IMR-90 (cell line): ENCODE data around the gene STON2. TPM values are rescaled to one million over a fixed set of nuclear protein-coding genes. Genes with fewer than 3 reads are reported as not detected.
A peak's percentile ranks its signal among the peaks of the same experiment; 100 is the strongest.

Experiments used
- ATAC-seq: fragments of 200-7000 bp; cut with Tn5 transposase; 2 replicates; pipeline ENCODE4 v1.9.1; 2020; ENCODE audit warnings: low read depth, mild to moderate bottlenecking, moderate library complexity
- BruUV-seq: library from RNA; stranded (reverse); fragments of 400-500 nt; replicated peaks from 2 replicates; lab custom pipeline; 2021; lab: Mats Ljungman, UMichigan
- CTCF ChIA-PET: fragments of 300-600 bp; formaldehyde crosslinking; extraction: SDS; loops from one replicate; lab custom pipeline; 2021; ENCODE audit warnings: antibody characterized with exemption; lab: Yijun Ruan, JAX
- POLR2A ChIA-PET: fragments of 300-600 bp; sonication (Branson Sonifier 250); formaldehyde crosslinking; loops from one replicate; lab custom pipeline; 2022; ENCODE audit warnings: antibody characterized with exemption; ENCODE audit not compliant: unreplicated experiment; lab: Charles Lee
- DNase-seq: peaks from one replicate; pipeline ENCODE4 v3.0.0; 2013
- H2AFZ ChIP-seq: replicated peaks from 2 replicates; pipeline ENCODE3; 2013; ENCODE audit warnings: low read length, mild to moderate bottlenecking; ENCODE audit not compliant: poor library complexity
- H2AK5ac ChIP-seq: 2 replicates; pipeline ENCODE4 v1.6.1; 2013; ENCODE audit warnings: low read depth, low read length, inconsistent platforms
- H2AK9ac ChIP-seq: replicated peaks from 2 replicates; pipeline ENCODE3; 2013; ENCODE audit warnings: mild to moderate bottlenecking, low read depth, low read length, moderate library complexity; ENCODE audit not compliant: poor library complexity
- H2BK120ac ChIP-seq: 2 replicates; pipeline ENCODE4 v1.6.1; 2013; ENCODE audit warnings: low read depth, low read length, inconsistent platforms
- H2BK15ac ChIP-seq: 3 replicates; pipeline ENCODE4 v1.6.1; 2013; ENCODE audit warnings: low read depth, low read length, inconsistent platforms
- H2BK20ac ChIP-seq: 2 replicates; pipeline ENCODE4 v1.6.1; 2013; ENCODE audit warnings: low read depth, mild to moderate bottlenecking, inconsistent platforms, low read length, moderate library complexity
- H2BK5ac ChIP-seq: 2 replicates; pipeline ENCODE4 v1.6.1; 2013; ENCODE audit warnings: mild to moderate bottlenecking, low read depth, low read length, inconsistent platforms; ENCODE audit not compliant: poor library complexity, severe bottlenecking
- H3K14ac ChIP-seq: replicated peaks from 2 replicates; pipeline ENCODE4 v1.6.1; 2013; ENCODE audit warnings: low read depth, low read length, inconsistent platforms
- H3K18ac ChIP-seq: 2 replicates; pipeline ENCODE4 v1.6.1; 2013; ENCODE audit warnings: low read depth, low read length, control low read depth
- H3K23ac ChIP-seq: 2 replicates; pipeline ENCODE4 v1.6.1; 2013; ENCODE audit warnings: low read depth, low read length, inconsistent platforms
- H3K27ac ChIP-seq: 2 replicates; pipeline ENCODE4 v1.5.1; 2013; ENCODE audit warnings: mild to moderate bottlenecking, control low read depth, low read length; ENCODE audit not compliant: insufficient read depth
- H3K27me3 ChIP-seq: 2 replicates; pipeline ENCODE4 v1.6.1; 2013; ENCODE audit warnings: low read length; ENCODE audit not compliant: control insufficient read depth, insufficient read depth
- H3K36me3 ChIP-seq: 2 replicates; pipeline ENCODE4 v1.6.1; 2013; ENCODE audit warnings: low read length, mixed read lengths; ENCODE audit not compliant: control insufficient read depth, insufficient read depth
- H3K4ac ChIP-seq: 2 replicates; pipeline ENCODE4 v1.6.1; 2013; ENCODE audit warnings: low read depth, low read length, inconsistent platforms
- H3K4me1 ChIP-seq: 2 replicates; pipeline ENCODE4 v1.6.1; 2013; ENCODE audit warnings: low read length, mixed read lengths; ENCODE audit not compliant: control insufficient read depth, insufficient read depth
- H3K4me2 ChIP-seq: 2 replicates; pipeline ENCODE4 v1.6.1; 2013; ENCODE audit warnings: low read depth, mild to moderate bottlenecking, control low read depth, low read length, moderate library complexity
- H3K4me3 ChIP-seq: 2 replicates; pipeline ENCODE4 v1.5.1; 2013; ENCODE audit warnings: low read depth, mild to moderate bottlenecking, control low read depth, low read length, moderate library complexity; ENCODE audit not compliant: insufficient read depth
- H3K56ac ChIP-seq: 2 replicates; pipeline ENCODE4 v1.6.1; 2013; ENCODE audit warnings: low read length, inconsistent platforms; ENCODE audit not compliant: insufficient read depth; ENCODE audit errors: extremely low read depth
- H3K79me1 ChIP-seq, 2 experiments: 2 replicates each; pipeline ENCODE4 v1.6.1; 2013; ENCODE audit warnings: low read length in 2 of 2, inconsistent platforms in 1 of 2, low read depth in 1 of 2
- H3K9ac ChIP-seq: 2 replicates; pipeline ENCODE4 v1.6.1; 2013; ENCODE audit warnings: low read depth, low read length, control low read depth
- H3K9me1 ChIP-seq: 2 replicates; pipeline ENCODE4 v1.6.1; 2013; ENCODE audit warnings: low read length, inconsistent platforms; ENCODE audit not compliant: insufficient read depth
- H3K9me3 ChIP-seq: 2 replicates; pipeline ENCODE4 v1.6.1; 2013; ENCODE audit warnings: low read length; ENCODE audit not compliant: control insufficient read depth, insufficient read depth
- H4K20me1 ChIP-seq: 2 replicates; pipeline ENCODE4 v1.6.1; 2013; ENCODE audit warnings: low read length, inconsistent platforms; ENCODE audit not compliant: insufficient read depth
- H4K5ac ChIP-seq: 2 replicates; pipeline ENCODE4 v1.6.1; 2013; ENCODE audit warnings: mild to moderate bottlenecking, low read depth, low read length, control low read depth
- H4K8ac ChIP-seq, 2 experiments: 2 replicates each; pipeline ENCODE4 v1.6.1; 2013; ENCODE audit warnings: low read depth in 2 of 2, low read length in 2 of 2, control low read depth in 1 of 2, inconsistent platforms in 1 of 2
- H4K91ac ChIP-seq: 2 replicates; pipeline ENCODE4 v1.6.1; 2013; ENCODE audit warnings: low read depth, low read length, inconsistent platforms; ENCODE audit not compliant: insufficient read depth
- CTCF ChIP-seq: conservative IDR thresholded peaks from 2 replicates; pipeline ENCODE4 v1.5.1; 2012; ENCODE audit warnings: mild to moderate bottlenecking, low read depth, low read length, improper control_type of control experiment
- RAD21 ChIP-seq: IDR thresholded peaks from 2 replicates; pipeline ENCODE4 v1.6.1; 2012; ENCODE audit warnings: low read length, improper control_type of control experiment
- RFX5 ChIP-seq: IDR thresholded peaks from 2 replicates; pipeline ENCODE4 v1.8.0; 2012; ENCODE audit warnings: low read depth, mild to moderate bottlenecking, low read length, moderate library complexity
- SMC3 ChIP-seq: fragments of 150-350 bp; IDR thresholded peaks from 2 replicates; pipeline ENCODE4 v1.6.1; 2016; ENCODE audit warnings: low read depth, mild to moderate bottlenecking, antibody characterized with exemption, low read length, moderate library complexity
- WGBS, 2 experiments: methylation state at CpG; one replicate each; pipeline versions ENCODE4 v1.1.5 to v1.1.7; 2013; ENCODE audit warnings: missing lambda C conversion rate in 2 of 2; ENCODE audit not compliant: insufficient read length in 1 of 2; ENCODE audit errors: extremely low coverage in 2 of 2; 5-methylcytosine and 5-hydroxymethylcytosine counted together
- dilution Hi-C: fragments of 300-500 bp; cut with HindIII; formaldehyde crosslinking; loops from one replicate; pipeline ENCODE4 v1.14.3; 2018; ENCODE audit warnings: low sequenced_read_pairs; ENCODE audit not compliant: unreplicated experiment
- in situ Hi-C: fragments of 300-500 bp; cut with MboI; formaldehyde crosslinking; loops from 3 replicates; pipeline ENCODE4 v1.14.3; 2019; ENCODE audit warnings: low sequenced_read_pairs, inconsistent platforms, mixed read lengths
- intact Hi-C: fragments of 100-400 bp; cut with micrococcal nuclease; formaldehyde crosslinking; loops from 2 replicates; pipeline ENCODE4 v1.10.0; 2022
- microRNA-seq, 2 experiments: library from miRNA; stranded (forward) in 1 of 2; unstranded in 1 of 2; fragments of 10-50 nt in 1 of 2; fragments of <30 nt in 1 of 2; gene quantifications in 1 of 2; microRNA quantifications in 1 of 2; one replicate each; pipeline versions ENCODE3 to v1.1.0; 2013 to 2020; ENCODE audit not compliant: insufficient read depth in 1 of 2, insufficient read length in 1 of 2, unreplicated experiment in 1 of 2
- polyA plus RNA-seq, 3 experiments: library from polyadenylated mRNA; depleted of rRNA; stranded (reverse); fragments of >200 nt; gene quantifications; 2 replicates each; pipeline ENCODE4 v1.2.3, GENCODE V29; 2012; ENCODE audit warnings: low replicate concordance in 1 of 3
- small RNA-seq, 5 experiments: library from RNA; depleted of rRNA; stranded (forward); fragments of <200 nt; gene quantifications; one replicate each; pipeline ENCODE3, GENCODE V24; 2012
- total RNA-seq: library from RNA; depleted of rRNA; stranded (reverse); fragments of >200 nt; gene quantifications from 2 replicates; pipeline ENCODE4 v1.2.3, GENCODE V29; 2012; rRNA removed

The STON2 gene
- total and polyA plus RNA-seq, 2 of the 4 experiments (the other 2 are of a cell fraction): not detected

- Histone ChIP-seq H2AK5ac (no peak overlapping the region), H4K5ac (no peak overlapping the region), H3K4me1 (peaks cover 2% of the 10 kb centered on the region; the same call in 1 of the 2 replicates), H2AFZ (no peak overlapping the region), H2BK5ac (no peak overlapping the region), H4K20me1 (0 out of 2 replicates have a peak, but pooled peaks cover 3% of the 10 kb centered on the region), H4K91ac (no peak overlapping the region), H4K8ac (no peak overlapping the region), H3K56ac (no peak overlapping the region), H2BK20ac (no peak overlapping the region), H3K4me2 (no peak overlapping the region), H3K79me1 (peaks cover 25 to 50% of the 10 kb centered on the region in 2 experiments), H3K18ac (no peak overlapping the region), H2AK9ac (no peak overlapping the region), H2BK120ac (no peak overlapping the region), H3K23ac (no peak overlapping the region), H3K14ac (no peak overlapping the region), H3K9me1 (no peaks in the 10 kb centered on the region), H3K4ac (no peak overlapping the region), H3K27ac (no peak overlapping the region), H3K9me3 (no peaks in the 10 kb centered on the region), H3K27me3 (no peaks in the 10 kb centered on the region), H2BK15ac (no peak overlapping the region), H3K9ac (no peak overlapping the region), H3K4me3 (no peak overlapping the region), H3K36me3 (peaks cover 27% of the 10 kb centered on the region)
- intact Hi-C loops: loop anchor here (2.0 kb wide), 1 partner anchor 215 kb away; no protein-coding TSS in a partner anchor
- DNase-seq (peak; percentile 17), ATAC-seq (peak; percentile 67)
- no TSS peak for BruUV-seq
- TF ChIP-seq RFX5 (no peak), SMC3 (peak; percentile 38; the same call in 1 of the 2 replicates), RAD21 (peak; percentile 54), CTCF (peak; percentile 47)
- POLR2A ChIA-PET: no interaction called here
- no CpG with 5 or more reads among the region's 2 CpGs for WGBS, 2 experiments
- CTCF ChIA-PET: no interaction called here
- dilution Hi-C loops: no loop called here
- in situ Hi-C loops: no loop called here
Observed at GRCh38 chr14:81211844-81212243, 188.3 kb downstream of the STON2 start.

Small RNA genes within 50 kb of the gene (microRNA-seq; reads per million reads assigned to microRNA genes)
- gene DYNLL1P1 (ENCODE audit: insufficient read depth, insufficient read length) (not detected), gene DYNLL1P2 (ENCODE audit: insufficient read depth, insufficient read length) (not detected)

Small RNA genes within 50 kb of the gene (small RNA-seq; reads per million reads assigned to genes)
- gene DYNLL1P1 (0 reads per million in 5 experiments), gene DYNLL1P2 (0 reads per million in 5 experiments)

Other genes starting within 250 kb of the STON2 start
- gene GTF2A1, start 179.4 kb downstream of the STON2 start, total RNA-seq: 41.9 and 60.4 TPM in 2 replicates
- gene GTF2A1, start 179.4 kb downstream of the STON2 start, polyA plus RNA-seq (2012; rRNA removed): 16.0 and 16.7 TPM in 2 replicates
- gene SEL1L, start 133.5 kb upstream of the STON2 start, total RNA-seq: 62.4 and 78.9 TPM in 2 replicates
- gene SEL1L, start 133.5 kb upstream of the STON2 start, polyA plus RNA-seq (2012; rRNA removed): 16.9 and 21.0 TPM in 2 replicates